SK-N-SH (cell line): ENCODE data around the gene SNX3. TPM values are rescaled to one million over a fixed set of nuclear protein-coding genes. Genes with fewer than 3 reads are reported as not detected.

Experiments
- CTCF ChIA-PET: fragments of 300-600, 350-600 bp; formaldehyde crosslinking; extraction: SDS; loops from one replicate; lab custom pipeline; 2021; lab: Yijun Ruan, JAX
- POLR2A ChIA-PET: fragments of 350-600 bp; sonication (Branson Sonifier 250); formaldehyde crosslinking; extraction: SDS; loops from one replicate; lab custom pipeline; 2020; ENCODE audit warnings: antibody characterized with exemption, inconsistent platforms; lab: Yijun Ruan, JAX
- DNase-seq: peaks from one replicate; pipeline ENCODE4 v3.0.0; 2012
- H2AFZ ChIP-seq: fragments of 200-600 bp; sonication (generic); 2 replicates; pipeline ENCODE4 v1.8.1; 2016; ENCODE audit warnings: antibody characterized with exemption, mild to moderate bottlenecking, low read depth
- H3F3A ChIP-seq: fragments of 200-600 bp; sonication (generic); replicated peaks from 2 replicates; pipeline ENCODE3; 2016; ENCODE audit warnings: antibody characterized with exemption, mild to moderate bottlenecking; ENCODE audit not compliant: insufficient read depth
- H3K27ac ChIP-seq, 2 experiments: fragments of 200-500 bp in 1 of 2; fragments of 200-600 bp in 1 of 2; sonication (Bioruptor generic) in 1 of 2; sonication (generic), shearing (Covaris generic) in 1 of 2; 2 replicates each; pipeline versions ENCODE4 v1.5.1 to v1.6.1; 2014 to 2016; ENCODE audit warnings: low read depth in 2 of 2, inconsistent platforms in 1 of 2, low read length in 1 of 2, mild to moderate bottlenecking in 1 of 2, mixed read lengths in 1 of 2
- H3K27me3 ChIP-seq: fragments of 200-600 bp; sonication (generic), shearing (Covaris generic); 2 replicates; pipeline ENCODE4 v1.6.1; 2016; ENCODE audit warnings: mixed run types; ENCODE audit not compliant: insufficient read depth
- H3K36me3 ChIP-seq, 2 experiments: fragments of 200-500 bp in 1 of 2; fragments of 200-600 bp in 1 of 2; sonication (Bioruptor generic) in 1 of 2; sonication (generic) in 1 of 2; replicated peaks in 1 of 2; 2 replicates each; pipeline versions ENCODE3 to v1.5.1; 2014 to 2016; ENCODE audit warnings: low read length in 1 of 2, mild to moderate bottlenecking in 1 of 2; ENCODE audit not compliant: insufficient read depth in 2 of 2, control insufficient read depth in 1 of 2
- H3K4me1 ChIP-seq, 2 experiments: fragments of 200-500 bp in 1 of 2; fragments of 200-600 bp in 1 of 2; sonication (Bioruptor generic) in 1 of 2; sonication (generic), shearing (Covaris generic) in 1 of 2; 2 replicates each; pipeline versions ENCODE4 v1.5.1 to v1.6.1; 2014 to 2016; ENCODE audit warnings: low read depth in 1 of 2, low read length in 1 of 2, mixed run types in 1 of 2; ENCODE audit not compliant: insufficient read depth in 2 of 2, control insufficient read depth in 1 of 2
- H3K4me2 ChIP-seq: fragments of 200-600 bp; sonication (generic), shearing (Covaris generic); 2 replicates; pipeline ENCODE4 v1.6.1; 2017; ENCODE audit warnings: mixed run types
- H3K4me3 ChIP-seq, 2 experiments: fragments of 200-500 bp in 1 of 2; fragments of 200-600 bp in 1 of 2; sonication (Bioruptor generic) in 1 of 2; sonication (generic), shearing (Covaris generic) in 1 of 2; 2 replicates each; pipeline versions ENCODE4 v1.5.1 to v1.8.1; 2014 to 2016; ENCODE audit warnings: low read depth in 2 of 2, inconsistent platforms in 1 of 2, low read length in 1 of 2, mild to moderate bottlenecking in 1 of 2, mixed read lengths in 1 of 2, moderate library complexity in 1 of 2
- H3K79me2 ChIP-seq: fragments of 200-600 bp; sonication (generic); 2 replicates; pipeline ENCODE4 v1.8.1; 2017; ENCODE audit warnings: mild to moderate bottlenecking; ENCODE audit not compliant: insufficient read depth
- H3K9ac ChIP-seq: fragments of 200-600 bp; sonication (generic); 2 replicates; pipeline ENCODE4 v1.6.1; 2017; ENCODE audit warnings: mixed run types
- H3K9me2 ChIP-seq: fragments of 200-600 bp; sonication (generic); 2 replicates; pipeline ENCODE4 v1.6.1; 2017; ENCODE audit warnings: mixed run types
- H3K9me3 ChIP-seq: fragments of 200-600 bp; sonication (generic); 2 replicates; pipeline ENCODE4 v1.6.1; 2017; ENCODE audit warnings: mixed run types, mild to moderate bottlenecking, moderate library complexity
- H4K20me1 ChIP-seq: fragments of 200-600 bp; sonication (generic); 2 replicates; pipeline ENCODE4 v1.6.1; 2017; ENCODE audit warnings: mild to moderate bottlenecking, mixed run types; ENCODE audit not compliant: insufficient read depth
- CHD2 ChIP-seq: fragments of 150-350 bp; IDR thresholded peaks from 2 replicates; pipeline ENCODE4 v1.6.1; 2018; ENCODE audit warnings: low read length; ENCODE audit not compliant: partially characterized antibody
- CTCF ChIP-seq: fragments of 200-600 bp; sonication (generic); IDR thresholded peaks from 2 replicates; pipeline ENCODE4 v1.6.1; 2017; ENCODE audit warnings: antibody characterized with exemption, mild to moderate bottlenecking, moderate library complexity
- ELF1 ChIP-seq: IDR thresholded peaks from 2 replicates; pipeline ENCODE4 v1.4.0; 2012
- EP300 ChIP-seq, 2 experiments: IDR thresholded peaks; 2 replicates each; pipeline versions ENCODE4 v1.4.0 to v1.6.1; 2012; ENCODE audit warnings: borderline replicate concordance in 1 of 2, low read depth in 1 of 2, low read length in 1 of 2
- GATA2 ChIP-seq: sonication (generic); formaldehyde crosslinking; IDR thresholded peaks from 2 replicates; pipeline ENCODE4 v1.5.0; 2020; ENCODE audit warnings: mild to moderate bottlenecking, missing genetic modification reagents
- IRF3 ChIP-seq: fragments of 150-350 bp; IDR thresholded peaks from 2 replicates; pipeline ENCODE4 v1.6.1; 2016; ENCODE audit warnings: mild to moderate bottlenecking, low read depth, low read length
- JUND ChIP-seq: IDR thresholded peaks from 2 replicates; pipeline ENCODE4 v1.4.0; 2012
- MEF2A ChIP-seq: IDR thresholded peaks from 2 replicates; pipeline ENCODE4 v1.4.0; 2012; ENCODE audit warnings: low read depth, borderline replicate concordance
- MXI1 ChIP-seq: IDR thresholded peaks from 2 replicates; pipeline ENCODE4 v1.6.1; 2012; ENCODE audit warnings: mild to moderate bottlenecking, low read depth, low read length, improper control_type of control experiment
- NFIC ChIP-seq: IDR thresholded peaks from 2 replicates; pipeline ENCODE4 v1.4.0; 2012; ENCODE audit warnings: borderline replicate concordance
- RAD21 ChIP-seq: IDR thresholded peaks from 2 replicates; pipeline ENCODE4 v1.6.1; 2012; ENCODE audit warnings: mild to moderate bottlenecking, low read length
- RCOR1 ChIP-seq: fragments of 150-350 bp; IDR thresholded peaks from 2 replicates; pipeline ENCODE4 v1.6.1; 2017; ENCODE audit warnings: antibody characterized with exemption, low read length
- RFX5 ChIP-seq: IDR thresholded peaks from 2 replicates; pipeline ENCODE4 v1.6.1; 2012; ENCODE audit warnings: mild to moderate bottlenecking, improper control_type of control experiment, low read length
- RXRA ChIP-seq: IDR thresholded peaks from 2 replicates; pipeline ENCODE4 v1.4.0; 2012; ENCODE audit warnings: low read depth, mild to moderate bottlenecking, borderline replicate concordance
- TEAD4 ChIP-seq: IDR thresholded peaks from 2 replicates; pipeline ENCODE4 v1.4.0; 2012; ENCODE audit warnings: mild to moderate bottlenecking, borderline replicate concordance; ENCODE audit not compliant: insufficient read depth
- WGBS: methylation state at CpG from one replicate; pipeline ENCODE4 v1.1.6; 2017; ENCODE audit warnings: low lambda C conversion rate; 5-methylcytosine and 5-hydroxymethylcytosine counted together
- polyA plus RNA-seq, 3 experiments: library from polyadenylated mRNA; depleted of rRNA; stranded (reverse); fragments of >200 nt; gene quantifications; 2 replicates each; pipeline ENCODE4 v1.2.3, GENCODE V29; 2012
- TF ChIP-seq, protein P1 (sequence below): IDR thresholded peaks from 2 replicates; pipeline ENCODE4 v1.4.0; 2012; ENCODE audit warnings: low read depth, borderline replicate concordance

Gene SNX3
- polyA plus RNA-seq, 1 of the 3 experiments (the other 2 are of a cell fraction), result 105 TPM

DNA sequence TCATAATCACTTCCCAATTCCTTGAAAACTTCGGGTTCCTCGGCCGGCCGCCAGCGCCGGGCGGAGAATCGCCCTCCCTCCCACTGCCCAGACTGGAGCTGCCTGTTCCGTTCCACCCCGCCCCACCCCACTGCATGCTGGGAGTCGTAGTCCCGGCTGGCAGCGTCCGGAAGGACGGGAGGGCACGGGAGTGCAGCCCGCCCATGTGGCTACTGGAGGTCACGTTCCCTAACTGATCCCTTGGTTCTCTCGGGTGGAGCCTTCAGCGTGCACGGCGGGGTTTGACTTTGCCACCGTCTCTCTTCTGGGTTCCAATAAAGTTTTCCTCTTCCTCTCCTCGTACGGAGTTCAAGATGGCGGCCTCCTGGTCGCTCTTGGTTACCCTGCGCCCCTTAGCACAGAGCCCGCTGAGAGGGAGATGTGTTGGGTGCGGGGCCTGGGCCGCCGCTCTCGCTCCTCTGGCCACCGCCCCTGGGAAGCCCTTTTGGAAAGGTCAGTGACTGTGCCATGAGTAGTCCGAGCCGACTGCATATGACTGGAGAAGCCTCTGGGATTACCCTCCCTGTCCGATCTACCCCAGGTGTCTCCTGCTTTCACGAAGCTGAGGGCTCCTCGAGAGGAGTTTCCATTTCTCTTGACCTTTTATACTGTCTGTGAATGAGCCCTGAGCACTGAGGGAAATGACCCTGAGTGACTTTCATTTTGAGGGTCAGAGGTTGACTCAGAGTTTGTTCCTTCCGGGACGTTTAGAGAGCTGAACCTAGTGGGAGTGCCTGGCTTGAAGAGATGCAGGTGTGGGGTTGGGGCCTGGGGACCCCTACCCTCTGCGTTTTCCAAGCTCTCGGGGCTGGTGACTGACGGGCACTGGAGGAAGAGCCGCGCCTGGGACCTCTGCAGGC, 34.1 kb upstream of the SNX3 start, which contains the start of gene AFG1L (continued):
- TF ChIP-seq MXI1 (peak; percentile 77), IRF3 (no peak), NFIC (peak; percentile 30; the same call in 1 of the 2 replicates), GATA2 (no peak), RAD21 (no peak), JUND (no peak), TEAD4 (no peak), EP300 (IDR thresholded peaks at IDR 0.05; ENCODE audit: borderline replicate concordance in 1 of 2, low read depth in 1 of 2, low read length in 1 of 2) (no peak; a peak in 1 of 4 replicates), RFX5 (no peak), RCOR1 (peak; percentile 53; the same call in 1 of the 2 replicates), MEF2A (no peak), RXRA (no peak)
- TF ChIP-seq, protein P1, sequence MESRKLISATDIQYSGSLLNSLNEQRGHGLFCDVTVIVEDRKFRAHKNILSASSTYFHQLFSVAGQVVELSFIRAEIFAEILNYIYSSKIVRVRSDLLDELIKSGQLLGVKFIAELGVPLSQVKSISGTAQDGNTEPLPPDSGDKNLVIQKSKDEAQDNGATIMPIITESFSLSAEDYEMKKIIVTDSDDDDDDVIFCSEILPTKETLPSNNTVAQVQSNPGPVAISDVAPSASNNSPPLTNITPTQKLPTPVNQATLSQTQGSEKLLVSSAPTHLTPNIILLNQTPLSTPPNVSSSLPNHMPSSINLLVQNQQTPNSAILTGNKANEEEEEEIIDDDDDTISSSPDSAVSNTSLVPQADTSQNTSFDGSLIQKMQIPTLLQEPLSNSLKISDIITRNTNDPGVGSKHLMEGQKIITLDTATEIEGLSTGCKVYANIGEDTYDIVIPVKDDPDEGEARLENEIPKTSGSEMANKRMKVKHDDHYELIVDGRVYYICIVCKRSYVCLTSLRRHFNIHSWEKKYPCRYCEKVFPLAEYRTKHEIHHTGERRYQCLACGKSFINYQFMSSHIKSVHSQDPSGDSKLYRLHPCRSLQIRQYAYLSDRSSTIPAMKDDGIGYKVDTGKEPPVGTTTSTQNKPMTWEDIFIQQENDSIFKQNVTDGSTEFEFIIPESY, result no peak

DNA sequence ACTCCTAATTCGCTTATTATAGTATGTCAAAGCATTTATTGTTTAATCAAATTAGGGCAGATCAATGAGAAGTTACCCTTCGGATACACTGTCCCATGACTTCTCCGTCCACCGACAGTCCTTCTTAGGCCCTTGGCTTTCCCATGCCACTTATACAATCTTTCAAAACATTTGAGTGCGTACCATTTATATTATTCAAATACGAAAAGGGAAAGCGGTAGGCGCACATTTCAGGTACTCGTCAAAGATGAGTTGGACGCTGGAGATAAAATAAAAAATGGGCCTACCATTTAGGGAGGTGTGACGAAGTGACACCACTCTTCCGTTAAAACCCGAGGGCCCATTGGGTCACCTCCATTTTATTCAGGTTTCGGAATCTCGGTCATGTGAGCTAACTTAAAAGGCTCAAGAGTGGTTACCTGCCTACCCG, 33.5 kb upstream of the SNX3 start:
- Histone ChIP-seq H3K36me3 (no peaks in the 10 kb centered on the region), H3K9me3 (no peaks in the 10 kb centered on the region), H2AFZ (peak overlapping the region; percentile 93), H3K4me3 (peak overlapping the region; percentile 62 to 74), H3K4me2 (peak overlapping the region; percentile 81), H3K79me2 (no peaks in the 10 kb centered on the region), H3K27me3 (no peaks in the 10 kb centered on the region), H3K27ac (peak overlapping the region; percentile 87 to 97), H3K4me1 (no peaks in the 10 kb centered on the region; a peak in 2 of 4 replicates), H4K20me1 (no peaks in the 10 kb centered on the region), H3F3A (no peaks in the 10 kb centered on the region), H3K9me2 (no peaks in the 10 kb centered on the region), H3K9ac (peak overlapping the region; percentile 82)
- ChIA-PET POLR2A (interaction anchor here (0.5 to 2.1 kb wide), 3 partner anchors 34 to 125 kb away, joined by 3 to 12 read pairs (median 4); partner anchors contain the start of gene SNX3), CTCF (interaction anchor here (1.3 kb wide), 2 partner anchors 33 to 178 kb away, joined by 3 to 4 read pairs; partner anchors contain the start of gene SNX3)
- peak; percentile 18 for DNase-seq
- 30% methylated on average over 16 of the region's 16 CpGs for WGBS
- no peak for TF ChIP-seq ELF1
- no peak for TF ChIP-seq EP300 (IDR thresholded peaks at IDR 0.05; ENCODE audit: borderline replicate concordance in 1 of 2, low read depth in 1 of 2, low read length in 1 of 2)
- no peak for TF ChIP-seq CHD2
- TF ChIP-seq IRF3, result no peak
- TF ChIP-seq RFX5, result no peak
- no peak for TF ChIP-seq CTCF
- no peak for TF ChIP-seq MXI1
